ENCODE results near the gene PAEP.

The PAEP gene

DNA sequence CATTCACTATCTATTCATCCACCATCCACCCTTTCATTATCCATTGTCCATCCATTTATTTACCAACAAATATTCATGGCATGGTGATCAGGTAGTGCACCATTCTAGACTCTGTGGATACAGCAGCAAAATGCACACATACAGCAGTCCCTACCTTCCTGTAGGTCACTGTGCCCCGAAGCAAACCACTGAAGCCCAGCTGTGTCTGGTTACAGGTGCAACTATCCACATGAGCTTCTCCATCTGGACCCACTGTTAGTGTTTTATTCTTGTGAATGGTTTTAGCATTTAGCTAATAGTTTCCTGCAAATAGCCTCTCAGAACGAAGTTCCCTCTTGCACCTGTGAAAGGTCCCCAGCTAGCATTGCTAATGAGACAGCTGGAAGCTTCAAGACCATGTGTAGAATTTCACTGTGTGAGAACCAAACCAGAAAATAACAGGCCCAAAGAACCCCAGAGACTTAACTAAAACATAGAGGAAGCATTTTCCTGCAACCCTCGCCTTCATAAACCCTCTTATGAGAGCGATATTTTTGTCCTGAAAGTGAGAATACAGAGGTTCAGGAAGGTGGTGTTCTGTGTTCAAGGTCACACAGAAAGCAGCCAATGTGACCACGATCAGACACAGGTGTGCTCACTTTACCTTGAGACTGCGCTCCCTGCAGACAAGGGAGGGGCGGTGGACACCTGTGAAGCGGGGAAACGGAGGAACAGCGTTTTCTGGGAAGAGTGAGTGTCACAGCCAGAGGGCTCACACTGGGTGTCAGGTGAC, 18.5 kb downstream of the PAEP start:
- DNase-seq = no peak

DNA sequence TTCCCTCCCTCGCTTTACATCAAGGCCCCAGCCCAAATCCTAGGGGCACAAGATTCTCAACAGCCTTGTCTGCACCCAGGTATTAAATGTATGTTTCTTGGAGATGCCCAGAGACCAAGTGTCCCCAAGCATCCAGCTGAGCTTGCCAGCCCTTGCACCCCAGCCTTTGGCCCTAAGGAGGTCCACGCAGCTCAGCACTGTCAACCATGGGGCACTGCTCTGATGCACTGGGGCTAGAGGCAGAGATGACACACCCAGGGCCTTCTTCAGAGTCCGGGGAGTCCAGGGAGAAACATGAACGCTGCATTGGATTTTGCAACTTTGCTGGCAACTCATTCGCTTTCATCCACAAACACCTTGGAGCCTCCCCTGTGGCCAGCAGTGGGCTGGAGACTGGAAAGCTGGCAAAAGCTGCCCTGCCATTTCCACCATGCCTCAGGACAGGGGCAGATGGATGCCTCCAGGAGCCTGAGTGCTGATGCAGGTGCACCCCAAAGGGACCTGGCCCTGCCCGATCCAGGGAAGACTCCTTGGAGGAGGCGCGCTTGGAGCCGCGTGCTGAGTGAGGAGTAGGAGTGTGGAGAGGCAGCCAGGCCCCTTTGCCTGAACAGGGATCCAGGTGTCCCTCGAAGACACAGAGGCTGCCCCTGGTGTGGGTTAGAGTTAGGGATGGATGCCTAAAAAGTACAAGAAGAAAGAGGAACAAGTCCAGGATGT, 19.3 kb downstream of the PAEP start:
- DNase-seq = no peak

DNA sequence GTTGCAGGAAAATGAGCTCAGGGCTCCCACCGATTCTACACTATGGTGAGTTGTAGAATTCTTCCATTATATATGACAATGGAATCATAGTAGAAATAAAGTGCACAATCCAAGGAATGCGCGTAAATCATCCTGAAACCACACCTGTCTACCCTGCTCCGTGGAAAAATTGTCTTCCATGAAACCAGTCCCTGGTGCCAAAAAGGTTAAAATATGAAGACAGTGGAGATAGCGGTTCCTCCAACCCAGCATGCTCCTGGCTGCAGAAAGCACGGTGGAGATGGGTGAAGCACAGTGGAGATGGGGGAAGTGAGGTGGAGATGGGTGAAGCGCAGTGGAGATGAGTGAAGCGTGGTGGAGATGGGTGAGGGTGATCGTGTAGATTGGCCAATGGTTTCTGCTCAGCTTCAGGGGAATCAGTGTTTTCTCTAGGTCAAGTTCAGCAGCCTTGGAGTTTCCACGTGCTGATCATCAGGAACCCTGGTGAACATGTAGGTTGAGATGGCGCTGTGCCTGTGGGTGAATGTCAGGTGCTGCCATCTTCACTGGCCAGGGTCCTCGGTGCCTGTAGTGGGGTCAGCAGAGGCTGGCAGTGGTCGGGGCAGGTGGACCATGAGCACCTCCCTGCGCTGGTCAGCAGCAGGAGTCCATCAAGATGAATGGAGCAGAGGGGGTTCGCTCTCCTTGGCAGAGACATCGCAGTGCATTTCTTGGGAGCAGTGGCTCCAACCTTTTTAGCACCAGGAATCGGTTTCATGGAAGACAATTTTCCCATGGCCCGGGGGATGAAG, 20.3 kb downstream of the PAEP start:
- no peak for DNase-seq

DNA sequence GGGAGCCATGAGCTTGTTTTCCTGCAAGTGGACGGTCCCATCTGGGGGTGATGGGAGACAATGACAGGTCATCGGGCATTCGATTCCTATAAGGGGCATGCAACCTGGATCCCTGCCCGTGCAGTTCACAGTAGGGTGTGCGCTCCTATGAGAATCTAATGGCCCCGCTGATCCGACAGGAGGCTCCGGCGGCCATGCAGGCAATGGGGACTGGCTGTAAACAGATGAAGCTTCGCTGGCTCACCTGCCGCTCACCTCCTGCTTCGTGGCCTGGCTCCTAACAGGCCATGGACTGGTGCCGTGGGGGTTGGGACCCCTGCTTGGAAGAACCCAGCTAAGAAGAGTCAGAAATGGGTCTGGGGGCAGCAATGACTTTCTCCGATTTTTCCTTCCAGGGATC, 21.0 kb downstream of the PAEP start:
- no peak for DNase-seq

DNA sequence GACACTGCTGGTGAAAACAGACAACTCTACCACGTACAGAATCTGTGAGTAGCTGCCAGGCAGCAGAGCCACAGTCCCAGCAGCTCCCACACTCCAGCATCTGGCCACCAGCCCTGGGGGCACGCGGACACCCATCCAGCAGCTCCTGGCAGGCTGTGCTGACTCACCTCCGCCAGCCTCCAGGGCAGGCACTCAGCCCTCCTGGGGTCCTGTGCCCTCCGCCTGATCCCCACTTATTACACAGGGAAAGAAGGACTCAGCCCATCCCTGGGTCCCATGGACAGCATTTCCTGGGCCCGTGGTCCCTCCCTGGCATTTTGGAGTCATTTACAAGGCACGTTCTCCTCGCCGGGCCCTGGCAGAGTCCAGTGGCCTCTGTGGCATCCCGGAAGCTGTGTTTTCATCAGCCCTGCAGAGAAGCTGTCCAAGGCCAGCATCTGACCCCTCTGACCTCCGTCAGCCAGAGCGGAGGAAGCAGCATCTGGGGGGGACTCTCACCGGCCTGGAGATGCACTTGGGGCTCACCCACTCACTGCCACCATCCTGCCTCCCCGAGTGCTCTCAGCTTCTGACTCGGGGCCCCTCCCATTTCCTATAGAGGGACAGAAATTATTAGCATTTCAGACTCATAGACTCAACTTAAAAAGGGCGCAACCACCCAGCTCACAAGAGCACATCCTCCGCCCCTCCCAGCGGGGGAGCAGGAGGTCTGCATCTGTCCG, 21.6 kb downstream of the PAEP start:
- DNase-seq = no peak

DNA sequence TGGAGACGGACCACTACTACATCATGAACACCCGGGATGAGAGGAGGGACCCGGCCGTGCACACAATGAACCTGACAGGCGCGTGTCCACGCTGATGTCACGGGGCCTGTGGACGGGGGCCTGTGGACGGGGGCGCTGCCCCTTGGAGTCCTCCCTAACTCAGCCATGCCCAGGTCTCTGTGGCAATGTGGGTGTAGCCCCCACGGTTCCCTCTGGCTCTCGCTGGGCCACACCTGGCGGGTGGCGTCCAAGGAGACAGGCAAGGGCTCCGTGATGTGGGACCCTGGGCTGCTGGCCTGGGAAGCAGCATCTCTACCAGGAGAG, 22.1 kb downstream of the PAEP start:
- no peak for DNase-seq

DNA sequence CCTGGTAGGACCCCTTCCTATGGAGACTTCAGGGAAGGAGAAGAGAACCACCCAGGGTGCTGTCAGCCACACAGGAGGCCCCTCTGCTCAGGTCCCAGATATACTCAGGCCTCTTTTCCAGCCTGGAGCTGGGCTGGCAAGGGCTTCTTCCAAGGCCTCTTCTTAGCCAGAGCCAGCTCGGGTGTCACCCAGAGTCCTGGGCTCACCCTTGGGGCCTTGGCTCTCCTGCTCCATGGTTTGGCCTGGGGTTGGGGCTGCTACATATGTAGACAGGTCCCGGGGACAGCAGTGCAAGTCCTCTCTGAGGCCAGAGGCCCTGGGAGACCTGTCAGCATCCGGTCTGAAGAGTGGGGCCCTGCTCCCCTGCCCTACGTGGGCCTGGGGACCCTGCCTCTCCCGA, 22.8 kb downstream of the PAEP start:
- DNase-seq = no peak

DNA sequence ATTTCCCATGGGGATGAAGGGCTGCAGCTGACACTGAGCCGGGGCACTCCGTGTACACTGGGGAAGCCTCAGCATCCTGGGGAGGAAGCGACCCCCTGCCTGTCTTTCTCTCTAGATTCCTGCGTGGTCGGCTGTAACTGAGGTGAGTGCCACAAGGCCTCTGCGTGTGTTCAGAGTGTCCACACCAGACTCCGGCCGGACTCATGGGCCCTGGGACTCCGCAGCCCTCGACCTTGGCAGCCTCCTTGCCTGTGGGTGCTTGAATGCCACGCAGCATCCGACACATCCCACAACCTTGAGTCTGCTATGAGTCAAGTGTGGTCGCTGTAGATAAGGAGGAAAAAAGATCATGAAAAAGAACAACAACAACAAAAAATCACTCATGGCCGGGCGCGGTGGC, 23.4 kb downstream of the PAEP start:
- no peak for DNase-seq

DNA sequence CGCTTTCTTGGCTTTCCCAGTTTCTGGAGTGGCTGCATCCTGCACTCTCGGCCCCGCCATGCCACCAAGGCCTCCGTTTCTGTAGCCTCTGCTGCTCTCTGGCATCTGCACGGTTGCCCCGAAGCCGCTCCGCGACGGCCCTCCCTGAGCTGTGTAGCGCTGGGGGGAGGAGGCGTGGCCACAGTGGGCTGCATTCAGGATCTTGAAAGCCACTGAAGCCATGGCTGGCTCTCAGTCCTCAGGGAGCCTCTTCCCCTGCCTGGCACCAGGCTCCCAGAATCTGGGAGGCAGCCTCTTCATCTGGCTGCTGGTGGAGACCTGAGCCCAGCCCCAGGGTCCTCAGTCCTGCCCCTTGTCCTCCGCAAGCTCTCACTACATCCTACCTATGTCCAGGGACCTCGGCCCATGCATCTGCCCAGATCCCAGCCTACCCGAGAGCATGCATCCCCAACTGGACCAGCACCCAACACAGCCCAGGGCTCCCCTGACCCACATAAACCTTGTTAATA, 25.1 kb downstream of the PAEP start:
- DNase-seq = no peak

DNA sequence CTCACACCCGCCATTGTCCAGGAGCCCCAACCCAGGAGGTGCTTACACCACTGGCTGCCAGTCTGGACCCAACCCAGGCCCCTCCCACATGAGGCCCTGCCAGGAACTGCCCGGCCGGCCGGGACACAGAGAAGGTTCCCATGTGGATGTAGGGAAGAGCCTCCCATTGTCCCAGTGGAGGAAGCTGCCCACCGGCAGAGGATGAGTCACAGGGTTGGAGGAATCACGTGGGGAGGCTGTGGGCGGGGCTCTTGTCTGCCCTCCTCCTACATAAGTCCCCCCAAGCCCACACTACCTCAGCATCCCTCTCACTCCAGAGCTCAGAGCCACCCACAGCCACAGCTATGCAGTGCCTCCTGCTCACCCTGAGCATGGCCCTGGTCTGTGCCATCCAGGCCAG, 26.1 kb downstream of the PAEP start:
- no peak for DNase-seq

DNA sequence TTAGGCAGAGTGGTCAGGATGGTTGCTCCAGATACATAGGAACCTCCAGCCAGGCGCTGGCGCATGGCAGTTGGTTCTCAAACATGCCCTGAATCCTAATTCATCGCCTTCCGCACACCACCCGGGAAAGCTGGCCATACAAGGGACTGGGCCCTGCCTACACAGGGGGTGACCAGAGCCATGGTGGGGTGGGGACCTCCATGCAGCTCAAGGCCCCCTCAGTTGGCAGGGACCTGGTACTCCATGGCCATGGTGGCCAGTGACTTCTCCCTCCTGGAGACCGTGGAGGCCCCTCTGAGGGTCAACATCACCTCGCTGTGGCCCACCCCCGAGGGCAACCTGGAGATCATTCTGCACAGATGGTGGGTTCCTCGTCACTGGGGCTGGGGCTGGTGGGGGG, 26.8 kb downstream of the PAEP start:
- no peak for DNase-seq

DNA sequence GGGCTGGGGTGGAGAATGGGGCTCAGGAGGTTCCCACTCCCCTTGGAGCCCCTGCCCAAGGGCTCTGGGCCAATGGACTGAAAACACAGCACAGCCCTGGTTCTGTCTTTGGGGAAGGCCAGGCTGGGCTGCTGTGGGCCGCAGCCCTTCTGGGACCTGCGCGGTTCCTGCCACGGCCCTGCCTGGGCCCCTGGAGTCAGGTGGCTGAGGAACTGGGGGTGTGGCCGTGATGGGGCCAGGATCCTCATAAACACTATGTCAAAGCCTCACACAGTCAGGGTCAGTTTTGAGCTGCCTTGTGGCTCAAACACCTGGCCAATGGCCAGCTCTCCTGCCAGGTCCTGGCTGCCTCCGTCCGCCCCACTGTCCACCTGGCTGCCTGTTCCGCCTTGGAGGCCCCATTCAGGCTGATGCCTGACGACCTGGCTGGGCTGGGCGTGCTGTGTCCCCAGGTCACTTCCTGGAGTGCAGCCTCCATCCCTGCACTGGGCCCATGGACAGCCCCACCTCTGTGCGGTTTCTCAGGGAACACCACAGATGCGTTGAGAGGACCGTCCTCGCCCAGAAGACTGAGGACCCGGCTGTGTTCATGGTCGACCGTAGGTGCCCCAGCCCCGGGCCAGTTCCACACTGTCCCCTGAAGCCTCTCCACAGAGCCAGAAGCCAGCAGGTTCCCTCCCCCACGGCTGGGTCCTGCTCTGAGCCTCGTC, 27.5 kb downstream of the PAEP start:
- DNase-seq = no peak

DNA sequence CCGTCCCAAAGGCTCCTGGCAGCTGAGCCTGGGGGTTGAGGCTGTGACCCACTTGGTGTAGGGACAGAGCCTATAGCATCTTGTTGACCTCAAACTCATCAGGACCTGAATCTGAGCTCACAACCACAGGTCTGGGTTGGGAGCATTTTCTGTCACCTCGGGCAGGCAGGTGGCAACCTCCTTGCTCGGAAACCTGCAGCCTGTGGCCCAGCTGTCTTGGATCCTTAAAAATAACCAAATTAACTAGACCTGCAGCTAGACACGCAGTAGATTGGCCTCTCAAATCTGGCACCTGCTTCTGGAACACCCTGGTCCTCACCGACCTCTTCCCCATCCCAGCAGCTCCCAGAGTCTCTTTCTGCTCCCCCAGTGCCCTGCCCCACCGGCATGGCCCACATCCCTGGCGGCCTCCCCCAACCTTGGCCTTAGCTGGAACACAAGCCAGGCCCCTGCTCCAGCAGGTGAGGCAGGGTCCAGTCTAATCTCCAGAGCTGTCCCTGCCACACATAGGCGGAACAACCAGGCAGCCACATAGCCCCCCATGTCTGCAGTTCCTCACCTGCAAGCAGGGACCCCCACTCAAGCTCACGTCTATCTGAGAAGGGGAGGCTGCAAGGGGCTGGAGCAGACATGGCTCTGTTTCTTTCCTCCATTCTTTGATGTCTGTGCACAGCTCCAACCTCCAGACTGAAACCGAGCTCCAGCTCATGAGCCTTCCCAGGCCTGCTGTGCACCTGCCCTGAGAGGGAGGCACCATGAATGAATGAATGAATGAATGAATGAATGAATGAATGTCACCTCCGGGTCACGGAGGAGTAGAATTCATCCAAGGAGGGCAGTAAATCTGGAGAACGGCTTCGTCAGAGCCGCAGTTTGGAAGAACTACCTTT, 28.3 kb downstream of the PAEP start:
- no peak for DNase-seq

DNA sequence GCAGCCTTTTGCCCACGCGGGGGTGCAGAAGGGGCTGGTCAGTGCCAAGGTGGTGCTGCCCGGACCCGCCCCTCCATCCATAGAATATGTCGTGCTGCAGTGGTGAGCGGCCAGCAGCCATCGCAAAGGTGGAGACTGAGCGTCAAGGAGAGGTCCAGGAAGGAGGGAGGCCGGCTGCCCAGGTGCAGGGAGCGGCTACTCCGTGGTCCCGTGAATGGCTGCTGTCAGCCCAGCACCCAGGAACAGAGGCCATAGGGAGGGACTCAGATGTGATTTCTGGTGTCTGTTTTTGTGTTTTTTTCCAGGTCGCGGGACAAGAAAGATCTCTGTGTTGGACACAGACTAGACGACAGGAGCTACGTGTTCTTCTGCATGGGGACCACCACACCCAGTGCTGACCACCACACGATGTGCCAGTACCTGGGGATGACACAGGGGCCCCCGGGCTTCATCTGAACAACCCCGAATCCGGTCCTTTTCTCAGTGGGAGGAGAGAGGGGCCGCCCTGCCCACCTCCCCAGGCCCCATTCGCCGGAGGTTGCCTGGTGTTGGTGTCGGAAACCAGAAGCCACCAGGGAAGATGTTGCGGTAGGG, 29.0 kb downstream of the PAEP start:
- DNase-seq = no peak

DNA sequence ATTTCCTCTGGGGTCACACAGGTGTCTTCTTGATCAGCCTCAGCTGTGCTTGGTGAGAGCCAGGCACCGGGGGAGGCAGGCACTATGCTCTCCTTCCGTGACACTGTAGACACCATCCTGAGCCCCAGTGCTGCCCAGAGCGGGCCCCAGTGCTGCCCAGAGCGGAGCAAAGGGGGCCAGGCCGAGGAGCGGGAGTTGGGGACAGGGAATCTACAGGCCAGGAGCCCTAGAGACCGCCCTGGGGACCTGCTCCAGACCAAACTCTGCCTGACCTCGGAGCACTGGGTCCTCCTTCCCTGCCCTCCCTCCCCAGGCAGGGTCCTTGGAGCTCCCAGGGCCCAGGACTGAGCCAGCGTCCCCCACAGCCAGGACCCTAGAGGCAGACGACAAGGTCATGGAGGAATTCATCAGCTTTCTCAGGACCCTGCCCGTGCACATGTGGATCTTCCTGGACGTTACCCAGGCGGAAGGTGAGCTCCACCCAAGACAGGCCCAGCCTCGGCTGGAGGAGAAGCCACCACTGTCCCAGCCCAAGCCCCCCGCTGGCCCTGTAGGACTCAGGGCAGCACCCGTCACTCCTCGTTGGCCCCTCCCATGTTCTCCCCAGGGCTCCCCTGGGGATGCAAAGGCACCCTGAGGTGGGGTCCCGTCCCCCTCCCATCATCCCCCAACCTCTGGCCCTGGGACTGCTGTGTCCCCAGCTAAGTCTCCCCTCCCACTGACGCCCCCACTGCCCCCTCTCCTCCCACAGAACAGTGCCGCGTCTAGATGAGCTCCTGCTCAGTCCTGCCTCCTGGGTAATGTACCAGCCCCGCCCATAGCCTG, 30.2 kb downstream of the PAEP start:
- DNase-seq = no peak

DNA sequence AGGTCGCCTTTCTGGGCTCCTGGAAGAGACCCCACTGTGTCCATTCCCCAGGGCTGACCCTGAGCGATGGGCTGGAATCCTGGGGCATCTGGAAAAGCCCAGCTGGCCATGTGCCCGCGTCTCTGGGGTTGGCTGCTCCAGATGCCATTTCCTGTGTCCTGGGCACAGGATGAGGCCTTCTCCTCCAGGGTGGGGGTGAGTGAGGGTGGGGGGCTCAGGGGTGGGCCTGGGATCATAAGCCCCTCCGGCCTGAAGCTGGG, 30.7 kb downstream of the PAEP start:
- DNase-seq = no peak

DNA sequence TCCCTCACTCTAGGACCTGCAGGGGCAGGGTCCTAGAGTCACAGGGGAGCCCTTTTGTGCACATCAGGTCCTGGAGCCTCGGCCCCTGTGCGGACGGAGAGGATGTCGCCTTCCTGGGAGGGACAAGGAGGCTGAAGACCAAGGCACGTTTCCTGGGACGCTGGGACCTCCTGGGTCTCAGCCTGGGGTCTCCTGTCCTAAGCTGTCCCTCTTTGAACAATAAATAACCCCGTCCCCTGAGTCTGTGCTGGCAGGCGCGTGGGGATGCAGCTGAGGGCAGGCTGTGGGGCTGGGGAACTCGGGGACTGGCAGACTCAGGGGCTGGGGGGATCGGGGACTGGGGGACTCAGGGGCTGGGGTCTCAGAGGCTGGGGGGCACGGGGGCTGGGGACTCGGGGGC, 31.1 kb downstream of the PAEP start:
- DNase-seq = no peak

DNA sequence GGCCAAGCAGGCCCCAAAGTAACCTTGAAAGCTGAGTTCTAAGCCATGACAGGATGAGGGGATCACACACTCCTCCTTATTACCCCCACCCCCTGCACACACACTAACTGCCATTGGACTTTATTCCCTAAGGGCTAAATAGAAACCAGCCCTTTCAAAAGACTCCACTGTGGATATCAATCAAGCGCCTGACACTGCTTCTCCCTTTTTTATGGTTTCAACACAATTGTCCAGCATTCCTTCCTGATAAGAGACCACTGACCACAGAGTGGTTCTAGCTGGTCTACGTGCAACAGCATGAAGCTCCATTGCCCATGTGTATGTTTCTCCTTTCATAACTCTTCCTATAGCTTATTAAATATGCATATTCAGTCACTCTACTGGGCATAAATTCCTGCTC, 34.7 kb downstream of the PAEP start:
- DNase-seq = no peak

DNA sequence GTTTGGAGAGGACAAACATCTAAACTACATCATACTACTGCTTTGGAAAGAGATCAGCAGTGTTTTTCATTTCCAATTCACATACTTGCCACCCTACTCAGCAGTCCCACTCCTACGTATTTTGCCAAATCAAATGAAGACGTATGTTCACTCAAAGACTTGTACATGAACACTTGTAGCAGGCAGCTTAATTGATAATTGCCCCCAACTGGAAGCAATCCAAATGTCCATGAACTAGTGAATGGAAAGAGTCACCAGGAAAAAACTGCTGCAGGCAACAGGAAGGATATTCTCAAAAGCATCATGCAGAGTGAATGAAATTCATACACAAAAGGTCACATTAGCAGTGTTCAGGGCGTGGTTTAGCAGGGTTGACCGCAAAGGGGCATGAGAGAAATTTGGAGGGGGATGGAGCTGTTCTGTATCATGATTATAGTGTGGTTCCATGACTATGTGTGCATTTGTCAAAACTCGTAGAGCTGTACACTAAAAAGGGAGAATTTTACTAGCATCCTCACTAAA, 38.8 kb downstream of the PAEP start:
- DNase-seq = no peak

DNA sequence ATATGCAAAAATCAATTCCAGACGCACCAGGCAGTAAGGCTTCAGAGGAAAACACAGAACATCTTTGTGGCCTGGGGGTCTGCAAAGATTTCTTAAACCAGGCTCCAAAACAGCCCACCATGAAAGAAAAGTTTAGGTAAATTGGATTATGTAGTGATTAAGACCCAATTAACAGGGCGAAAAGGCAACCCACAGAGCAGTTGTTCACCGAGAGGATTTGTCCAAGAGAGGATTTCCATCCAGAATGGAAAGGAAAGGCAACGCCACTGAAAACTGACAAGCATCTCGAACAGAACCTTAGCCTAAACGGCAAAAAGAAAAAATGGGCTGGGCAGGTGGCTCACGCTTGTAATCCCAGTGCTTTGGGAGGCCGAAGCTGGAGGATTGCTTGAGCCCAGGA, 40.4 kb downstream of the PAEP start:
- no peak for DNase-seq
